ENCODE data around the gene FGFR2. TPM values are rescaled to one million over a fixed set of nuclear protein-coding genes. Genes with fewer than 3 reads are reported as not detected.

FGFR2 gene
- total RNA-seq: 0.03 and 0.07 TPM in 2 replicates

GRCh38 chr10:121598263-121599249 is at the start of gene FGFR2:
Gene FGFR2, minus strand, starts transcription at chr10:121598444. Its CDS starts 4,627 bp downstream, at chr10:121593817.

